ENCODE measurements around the gene DNAH8.

- TF ChIP-seq CTCF (conservative IDR thresholded peaks at IDR 0.05 in 1 of 2, IDR thresholded peaks at IDR 0.05 in 1 of 2; ENCODE audit: extremely low read depth in 1 of 2, insufficient read depth in 1 of 2, low read depth in 1 of 2, low read length in 2 of 2): no peak
- TF ChIP-seq EZH2 (IDR thresholded peaks at IDR 0.05; ENCODE audit: borderline replicate concordance, low read length): no peak
These were observed 19.7 kb upstream of the DNAH8 start for GRCh38 chr6:38695227-38695900.
